ENCODE measurements around the gene TH.

Gene TH

DNA sequence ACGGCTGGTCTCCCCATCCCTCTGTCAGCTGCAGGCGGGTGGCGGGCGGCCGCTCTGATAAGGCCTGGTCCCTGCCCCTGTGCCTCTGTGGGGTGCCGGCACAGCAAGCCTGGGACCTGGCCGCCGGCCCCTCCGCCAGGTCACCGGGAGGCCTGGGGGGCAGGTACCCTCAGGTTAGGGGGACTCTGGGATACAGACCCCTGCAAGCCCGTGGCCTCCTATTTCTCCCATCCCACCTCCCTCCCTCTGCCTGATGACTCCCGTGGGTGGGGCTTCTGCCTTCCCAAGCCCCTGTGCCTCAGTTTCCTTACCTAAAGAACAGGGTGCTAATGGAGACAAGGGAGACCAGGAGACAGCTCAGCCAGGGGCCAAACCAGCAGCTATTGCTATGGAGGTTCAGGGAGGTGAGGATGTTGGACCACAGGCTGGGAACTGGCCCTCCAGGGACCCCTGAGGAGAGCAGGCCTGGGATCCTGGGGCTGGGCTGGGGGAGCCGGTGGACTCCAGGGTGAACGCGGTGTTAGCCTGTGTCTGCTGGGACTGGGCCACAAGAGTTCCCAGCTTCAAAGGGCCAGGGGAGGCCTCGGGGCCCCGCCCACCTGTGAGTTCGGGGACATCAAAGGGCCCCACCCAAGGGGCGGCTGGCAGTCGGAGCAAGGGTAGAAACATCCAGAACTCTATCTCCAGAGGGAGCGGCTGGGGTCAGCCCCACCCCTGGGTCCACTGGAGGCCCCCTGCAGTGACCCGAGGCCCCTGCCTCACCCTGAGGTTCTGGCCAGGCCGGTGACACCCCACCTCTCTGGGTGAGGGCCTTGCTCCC is 32.0 kb upstream of the TH start:
- Mint-ChIP-seq H3K4me1 (no peaks in the 10 kb centered on the region), H3K36me3 (no peaks in the 10 kb centered on the region), H3K9me3 (no peaks in the 10 kb centered on the region), H3K27me3 (no peaks in the 10 kb centered on the region), H3K4me3 (no peak overlapping the region), H3K27ac (no peak overlapping the region)
- peak; percentile 7 for DNase-seq
- CTCF ChIA-PET = no interaction called here

DNA sequence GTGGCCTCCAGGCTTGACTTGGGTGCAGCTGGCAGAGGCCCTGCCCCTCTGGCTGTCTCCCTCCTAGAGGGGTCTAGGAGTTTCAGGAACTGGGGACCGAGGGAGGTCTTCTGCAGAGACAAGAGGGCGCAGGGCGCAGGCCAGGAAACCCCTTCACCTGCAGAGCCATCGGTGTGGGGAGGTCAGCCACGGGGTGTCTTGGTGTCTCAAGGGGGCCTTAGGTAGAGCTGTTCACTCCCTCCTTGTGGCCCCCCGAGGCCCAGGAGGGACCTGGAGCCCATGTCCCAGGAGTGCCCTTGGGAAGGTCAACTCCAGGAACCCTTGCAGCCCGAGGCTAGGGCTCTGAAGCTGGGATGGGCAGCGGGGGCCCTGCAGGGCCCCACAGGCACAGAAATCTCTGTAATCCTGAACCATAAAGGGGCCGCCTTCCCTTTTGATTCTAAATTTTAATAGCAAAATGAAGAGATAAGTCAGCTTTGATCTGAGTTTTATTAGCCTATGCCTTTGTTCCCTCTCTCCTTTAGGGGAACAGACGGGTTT is 31.4 kb upstream of the TH start:
- Mint-ChIP-seq H3K27me3 (peaks cover under 1% of the 10 kb centered on the region), H3K4me1 (no peaks in the 10 kb centered on the region), H3K4me3 (no peak overlapping the region), H3K36me3 (no peaks in the 10 kb centered on the region), H3K27ac (no peak overlapping the region), H3K9me3 (no peaks in the 10 kb centered on the region)
- CTCF ChIA-PET = no interaction called here
- no peak for DNase-seq

- Mint-ChIP-seq H3K9me3 (no peaks in the 10 kb centered on the region), H3K27me3 (peaks cover 4% of the 10 kb centered on the region), H3K4me1 (no peaks in the 10 kb centered on the region), H3K27ac (no peak overlapping the region), H3K4me3 (no peak overlapping the region), H3K36me3 (no peaks in the 10 kb centered on the region)
- CTCF ChIA-PET = no interaction called here
- DNase-seq = no peak
Measured at GRCh38 chr11:2202071-2202899, 30.7 kb upstream of the TH start.

DNA sequence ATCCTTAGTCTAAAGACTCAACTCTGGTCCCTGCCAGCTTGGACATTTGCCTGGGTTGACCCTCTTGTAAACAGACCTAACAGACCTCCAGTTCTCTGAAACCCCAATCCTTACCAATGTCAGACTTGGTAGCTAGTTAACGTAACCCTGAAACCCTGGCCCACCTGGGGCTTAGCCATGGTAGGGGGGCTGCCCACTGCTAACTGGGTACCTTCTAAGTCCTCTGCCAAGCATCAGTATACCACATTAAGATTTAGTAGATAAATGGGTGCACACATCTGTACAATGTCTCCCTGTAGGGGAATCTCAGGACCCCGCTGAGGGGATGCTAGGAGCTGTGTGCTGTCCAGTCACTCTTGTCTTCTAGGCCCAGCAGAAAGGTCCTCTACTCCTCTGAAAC is 29.9 kb upstream of the TH start:
- Mint-ChIP-seq H3K27me3 (peaks cover 11% of the 10 kb centered on the region), H3K9me3 (no peaks in the 10 kb centered on the region), H3K4me1 (no peaks in the 10 kb centered on the region), H3K36me3 (no peaks in the 10 kb centered on the region), H3K27ac (no peak overlapping the region), H3K4me3 (no peak overlapping the region)
- CTCF ChIA-PET = no interaction called here
- no peak for DNase-seq

- no peaks in the 10 kb centered on the region for H3K9me3 Mint-ChIP-seq
- CTCF ChIA-PET = no interaction called here
- H3K4me3 Mint-ChIP-seq = no peak overlapping the region
- DNase-seq = no peak
- no peaks in the 10 kb centered on the region for H3K4me1 Mint-ChIP-seq
- no peaks in the 10 kb centered on the region for H3K36me3 Mint-ChIP-seq
- no peak overlapping the region for H3K27ac Mint-ChIP-seq
- H3K27me3 Mint-ChIP-seq = peaks cover 16% of the 10 kb centered on the region
Measured at GRCh38 chr11:2200957-2201519, 29.4 kb upstream of the TH start.

- no peaks in the 10 kb centered on the region for H3K36me3 Mint-ChIP-seq
- H3K27me3 Mint-ChIP-seq = peaks cover 18% of the 10 kb centered on the region
- no peaks in the 10 kb centered on the region for H3K4me1 Mint-ChIP-seq
- DNase-seq = no peak
- no peaks in the 10 kb centered on the region for H3K9me3 Mint-ChIP-seq
- H3K27ac Mint-ChIP-seq = no peak overlapping the region
- H3K4me3 Mint-ChIP-seq = no peak overlapping the region
- CTCF ChIA-PET = no interaction called here
Measured at GRCh38 chr11:2200536-2200935, 28.9 kb upstream of the TH start.

- Mint-ChIP-seq H3K27ac (no peak overlapping the region), H3K36me3 (no peaks in the 10 kb centered on the region)
- CTCF ChIA-PET = interaction anchor here (1.5 to 2.7 kb wide), 3 partner anchors 101 to 221 kb away, joined by 5 to 41 read pairs (median 24); partner anchors contain the start of genes C11orf21 and TSPAN32
Measured at GRCh38 chr11:2199466-2200341, 28.1 kb upstream of the TH start.

GRCh38 chr11:2198621-2199365 is 27.2 kb upstream of the TH start:
- no peaks in the 10 kb centered on the region for H3K4me1 Mint-ChIP-seq
- CTCF ChIA-PET = interaction anchor here (0.6 to 2.7 kb wide), 6 partner anchors 14 to 334 kb away, joined by 3 to 41 read pairs (median 4); partner anchors contain the start of genes C11orf21 and TSPAN32
- no peaks in the 10 kb centered on the region for H3K36me3 Mint-ChIP-seq
- peaks cover 18% of the 10 kb centered on the region for H3K27me3 Mint-ChIP-seq
- H3K9me3 Mint-ChIP-seq = no peaks in the 10 kb centered on the region
- DNase-seq = no peak
- H3K4me3 Mint-ChIP-seq = no peak overlapping the region
- no peak overlapping the region for H3K27ac Mint-ChIP-seq

More at GRCh38 chr11:2199466-2200341, 28.1 kb upstream of the TH start:
- Mint-ChIP-seq H3K4me3 (no peak overlapping the region), H3K4me1 (no peaks in the 10 kb centered on the region), H3K9me3 (no peaks in the 10 kb centered on the region), H3K27me3 (peaks cover 18% of the 10 kb centered on the region)
- DNase-seq = no peak

- CTCF ChIA-PET = interaction anchor here (0.6 to 2.7 kb wide), 6 partner anchors 15 to 335 kb away, joined by 3 to 41 read pairs (median 4); partner anchors contain the start of genes C11orf21 and TSPAN32
- no peak for DNase-seq
- Mint-ChIP-seq H3K27me3 (peaks cover 18% of the 10 kb centered on the region), H3K27ac (no peak overlapping the region), H3K4me3 (no peak overlapping the region), H3K9me3 (no peaks in the 10 kb centered on the region), H3K36me3 (no peaks in the 10 kb centered on the region), H3K4me1 (no peaks in the 10 kb centered on the region)
Measured at GRCh38 chr11:2197771-2198520, 26.3 kb upstream of the TH start.

GRCh38 chr11:2196970-2197770 is 25.6 kb upstream of the TH start:
- H3K4me1 Mint-ChIP-seq = no peaks in the 10 kb centered on the region
- H3K9me3 Mint-ChIP-seq = no peaks in the 10 kb centered on the region
- no peak overlapping the region for H3K4me3 Mint-ChIP-seq
- H3K27ac Mint-ChIP-seq = no peak overlapping the region
- CTCF ChIA-PET = interaction anchor here (0.7 to 2.7 kb wide), 5 partner anchors 16 to 223 kb away, joined by 3 to 41 read pairs (median 4); partner anchors contain the start of genes C11orf21 and TSPAN32
- DNase-seq = peak; percentile 83
- H3K27me3 Mint-ChIP-seq = peaks cover 18% of the 10 kb centered on the region
- no peaks in the 10 kb centered on the region for H3K36me3 Mint-ChIP-seq

GRCh38 chr11:2195756-2196088 is 24.1 kb upstream of the TH start:
- Mint-ChIP-seq H3K9me3 (no peaks in the 10 kb centered on the region), H3K4me3 (no peak overlapping the region), H3K27me3 (peaks cover 23% of the 10 kb centered on the region), H3K36me3 (no peaks in the 10 kb centered on the region), H3K27ac (no peak overlapping the region), H3K4me1 (peaks cover 3% of the 10 kb centered on the region)
- CTCF ChIA-PET = interaction anchor here (1.5 to 4.4 kb wide), 2 partner anchors 107 to 224 kb away, joined by 7 to 37 read pairs; partner anchors contain the start of genes C11orf21 and TSPAN32
- no peak for DNase-seq

Measured in activated naive CD4-positive, alpha-beta T cell treated with anti-CD3 and anti-CD28 coated beads, Interleukin-2, amount 10 ng/mL, durations not matched to agents 7 days and 5 days (primary cell).